ENCODE data around the gene ITSN1.

Gene ITSN1

DNA sequence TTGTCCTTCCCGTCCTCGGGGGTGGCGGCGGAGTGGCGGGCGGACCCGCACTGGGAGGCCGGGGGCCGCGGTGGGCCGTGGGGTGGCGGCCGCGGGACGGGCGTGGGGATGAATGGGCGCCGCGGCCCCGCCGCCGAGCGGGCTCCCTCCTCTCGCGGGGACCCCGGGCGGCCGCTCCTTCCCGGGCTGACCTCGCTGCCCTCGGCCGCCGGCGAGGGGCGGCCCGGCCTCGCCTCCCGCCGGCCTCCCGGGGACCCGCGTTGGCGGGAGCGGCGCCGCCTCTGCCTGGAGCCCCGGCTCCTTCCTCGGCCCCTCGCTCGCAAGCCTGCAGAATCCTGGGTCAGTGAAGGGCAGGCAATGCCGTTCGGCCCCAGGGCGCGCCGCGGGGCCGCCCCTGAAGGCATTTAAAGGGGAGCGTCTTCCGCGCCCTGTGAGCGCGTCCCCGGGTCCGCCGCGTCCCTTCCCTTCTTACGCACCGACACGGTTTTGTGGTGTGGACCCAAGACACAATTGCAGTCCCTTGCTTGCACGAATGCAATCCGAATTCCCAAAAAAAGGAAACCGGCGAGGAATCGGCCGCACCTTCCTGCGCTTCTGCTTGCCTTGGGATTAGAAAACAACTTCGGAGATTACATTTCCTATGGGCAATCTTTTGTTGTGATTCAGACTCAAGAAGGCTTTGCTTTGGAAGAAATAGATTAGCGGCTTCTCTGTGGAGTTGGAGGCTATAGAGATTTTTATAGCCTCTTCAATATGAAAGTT, 776 bp downstream of the ITSN1 start:
- H3K4me3 ChIP-seq (ENCODE audit: low read depth in 1 of 2, low read length in 1 of 2) = peak overlapping the region; percentile 79 to 96
- TF ChIP-seq, protein P1, sequence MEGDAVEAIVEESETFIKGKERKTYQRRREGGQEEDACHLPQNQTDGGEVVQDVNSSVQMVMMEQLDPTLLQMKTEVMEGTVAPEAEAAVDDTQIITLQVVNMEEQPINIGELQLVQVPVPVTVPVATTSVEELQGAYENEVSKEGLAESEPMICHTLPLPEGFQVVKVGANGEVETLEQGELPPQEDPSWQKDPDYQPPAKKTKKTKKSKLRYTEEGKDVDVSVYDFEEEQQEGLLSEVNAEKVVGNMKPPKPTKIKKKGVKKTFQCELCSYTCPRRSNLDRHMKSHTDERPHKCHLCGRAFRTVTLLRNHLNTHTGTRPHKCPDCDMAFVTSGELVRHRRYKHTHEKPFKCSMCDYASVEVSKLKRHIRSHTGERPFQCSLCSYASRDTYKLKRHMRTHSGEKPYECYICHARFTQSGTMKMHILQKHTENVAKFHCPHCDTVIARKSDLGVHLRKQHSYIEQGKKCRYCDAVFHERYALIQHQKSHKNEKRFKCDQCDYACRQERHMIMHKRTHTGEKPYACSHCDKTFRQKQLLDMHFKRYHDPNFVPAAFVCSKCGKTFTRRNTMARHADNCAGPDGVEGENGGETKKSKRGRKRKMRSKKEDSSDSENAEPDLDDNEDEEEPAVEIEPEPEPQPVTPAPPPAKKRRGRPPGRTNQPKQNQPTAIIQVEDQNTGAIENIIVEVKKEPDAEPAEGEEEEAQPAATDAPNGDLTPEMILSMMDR (IDR thresholded peaks at IDR 0.05) = no peak
- H3K27me3 ChIP-seq = peaks cover 19% of the 10 kb centered on the region
- H3K4me1 ChIP-seq (ENCODE audit: control insufficient read depth in 1 of 2, insufficient read depth in 1 of 2, low read depth in 1 of 2, low read length in 1 of 2) = peaks cover 28 to 32% of the 10 kb centered on the region in 2 experiments
- H3K27ac ChIP-seq = no peak overlapping the region
- H3K9me3 ChIP-seq = no peaks in the 10 kb centered on the region
- H3K36me3 ChIP-seq = peaks cover 4% of the 10 kb centered on the region

DNA sequence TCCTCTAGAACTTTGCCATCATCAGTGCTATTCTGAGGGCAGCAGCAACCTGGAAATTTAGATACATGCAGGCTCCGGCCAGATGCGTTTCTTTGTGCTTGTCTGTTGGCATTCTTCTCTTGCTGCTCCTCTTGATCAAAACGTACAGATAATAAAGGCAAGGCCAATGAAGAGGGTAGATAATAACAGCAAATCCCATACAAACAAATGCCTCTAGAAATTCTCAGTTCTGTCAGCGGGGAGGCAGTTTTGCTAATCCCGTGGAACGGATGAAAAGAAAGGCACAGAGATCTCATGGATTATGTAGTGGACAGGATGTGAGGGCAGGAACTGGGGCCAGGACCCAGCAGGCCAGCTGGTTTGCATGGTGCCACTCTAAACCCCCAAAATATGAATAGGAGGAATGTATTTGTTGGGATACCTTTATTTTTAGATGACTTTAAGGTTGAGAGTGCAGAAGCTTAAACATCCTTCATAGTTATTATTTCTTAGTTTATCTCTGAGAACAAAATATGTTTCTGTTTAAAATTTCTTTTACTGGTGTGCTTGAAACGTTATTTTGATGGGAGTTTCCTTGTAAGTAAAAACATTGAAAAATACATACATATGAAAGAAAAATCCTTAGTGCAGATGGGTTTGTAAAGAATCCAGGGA, 1.5 kb downstream of the ITSN1 start:
- H3K4me1 ChIP-seq (ENCODE audit: control insufficient read depth in 1 of 2, insufficient read depth in 1 of 2, low read depth in 1 of 2, low read length in 1 of 2) = peaks cover 28 to 32% of the 10 kb centered on the region in 2 experiments
- no peaks in the 10 kb centered on the region for H3K36me3 ChIP-seq
- H3K4me3 ChIP-seq (ENCODE audit: low read depth in 1 of 2, low read length in 1 of 2) = peak overlapping the region; percentile 79 to 96
- H3K27ac ChIP-seq = no peak overlapping the region
- TF ChIP-seq, protein P1 (IDR thresholded peaks at IDR 0.05) = no peak
- peaks cover 19% of the 10 kb centered on the region for H3K27me3 ChIP-seq
- no peaks in the 10 kb centered on the region for H3K9me3 ChIP-seq

DNA sequence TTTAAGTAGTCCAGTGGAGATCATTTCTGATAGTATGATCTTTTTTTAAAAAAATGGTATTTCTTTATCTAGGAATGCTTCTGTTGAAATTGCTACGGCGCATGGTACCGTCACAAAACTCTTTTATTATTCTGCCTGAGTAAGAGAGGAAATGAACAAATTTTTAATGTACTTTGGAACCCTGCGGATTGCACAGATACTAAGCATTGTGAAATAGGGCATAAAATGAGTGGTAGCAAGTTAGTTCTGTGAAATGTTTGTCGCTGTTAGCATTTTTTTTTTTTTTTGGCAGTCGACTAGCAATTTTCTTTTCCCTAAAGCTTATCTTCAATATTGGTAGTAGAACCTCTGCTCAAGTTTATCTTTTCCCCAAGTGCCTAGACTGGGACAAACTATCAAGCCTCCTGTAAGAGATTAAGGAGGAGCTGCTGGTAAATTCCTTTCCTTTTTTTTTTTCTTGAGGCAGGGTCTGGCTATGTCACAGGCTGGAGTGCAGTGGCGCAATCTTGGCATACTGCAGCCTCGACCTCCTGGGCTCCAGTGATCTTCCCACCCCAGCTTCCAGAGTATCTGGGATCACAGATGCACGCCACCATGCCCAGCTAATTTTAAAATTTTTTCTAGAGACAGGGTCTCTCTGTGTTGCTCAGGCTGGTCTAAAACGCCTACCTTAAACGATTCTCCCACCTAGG, 2.2 kb downstream of the ITSN1 start:
- Histone ChIP-seq H3K9me3 (no peaks in the 10 kb centered on the region), H3K4me3 (ENCODE audit: low read depth in 1 of 2, low read length in 1 of 2) (no peak overlapping the region), H3K27ac (no peak overlapping the region), H3K27me3 (peaks cover 19% of the 10 kb centered on the region), H3K4me1 (ENCODE audit: control insufficient read depth in 1 of 2, insufficient read depth in 1 of 2, low read depth in 1 of 2, low read length in 1 of 2) (peaks cover 28 to 32% of the 10 kb centered on the region in 2 experiments), H3K36me3 (no peaks in the 10 kb centered on the region)
- TF ChIP-seq, protein P1 (IDR thresholded peaks at IDR 0.05) = no peak

DNA sequence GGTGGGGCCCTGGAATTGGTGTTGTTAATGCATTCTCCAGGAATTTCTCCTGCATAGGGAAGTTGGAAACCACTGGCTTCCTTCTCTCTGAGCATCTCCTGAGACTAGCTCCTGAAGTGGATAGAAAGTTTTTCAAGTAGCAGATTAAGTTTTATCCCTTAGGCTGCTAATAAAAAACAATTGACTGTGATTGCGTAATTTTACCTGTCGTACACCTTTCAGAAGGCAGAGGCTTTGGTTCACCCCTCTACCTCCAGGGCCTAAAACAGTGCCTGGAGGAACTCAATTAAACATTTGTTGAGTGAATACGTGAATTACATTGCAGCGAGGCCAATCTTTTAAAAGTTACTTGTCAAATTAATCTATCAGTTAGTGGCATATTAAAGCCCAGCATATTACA, 3.4 kb downstream of the ITSN1 start:
- H3K4me1 ChIP-seq (ENCODE audit: control insufficient read depth in 1 of 2, insufficient read depth in 1 of 2, low read depth in 1 of 2, low read length in 1 of 2) = peaks cover 23 to 27% of the 10 kb centered on the region in 2 experiments
- no peak overlapping the region for H3K4me3 ChIP-seq (ENCODE audit: low read depth in 1 of 2, low read length in 1 of 2)
- H3K36me3 ChIP-seq = no peaks in the 10 kb centered on the region
- H3K27me3 ChIP-seq = peaks cover 19% of the 10 kb centered on the region
- TF ChIP-seq, protein P1 (IDR thresholded peaks at IDR 0.05) = no peak
- H3K9me3 ChIP-seq = no peaks in the 10 kb centered on the region
- no peak overlapping the region for H3K27ac ChIP-seq

DNA sequence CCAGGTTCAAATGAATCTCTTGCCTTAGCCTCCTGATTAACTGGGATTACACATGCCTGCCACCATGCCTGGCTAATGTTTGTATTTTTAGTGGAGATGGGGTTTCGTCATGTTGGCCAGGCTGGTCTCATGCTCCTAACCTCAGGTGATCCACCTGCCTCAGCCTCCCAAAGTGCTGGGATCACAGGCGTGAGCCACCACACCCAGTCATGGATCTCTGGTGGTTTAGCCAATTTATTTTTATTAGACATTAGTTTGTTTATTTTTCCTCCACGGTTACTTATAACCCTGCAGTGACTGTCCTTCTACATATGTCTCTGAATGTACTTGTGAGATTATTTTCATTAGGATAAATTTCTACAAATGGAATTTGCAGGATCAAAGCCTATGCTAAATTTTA, 5.3 kb downstream of the ITSN1 start:
- H3K27ac ChIP-seq = no peak overlapping the region
- TF ChIP-seq, protein P1 (IDR thresholded peaks at IDR 0.05) = no peak

More for the DNA sequence above, 5.3 kb downstream of the ITSN1 start:
- Histone ChIP-seq H3K4me1 (ENCODE audit: control insufficient read depth in 1 of 2, insufficient read depth in 1 of 2, low read depth in 1 of 2, low read length in 1 of 2) (peaks cover 15 to 18% of the 10 kb centered on the region in 2 experiments), H3K4me3 (ENCODE audit: low read depth in 1 of 2, low read length in 1 of 2) (no peak overlapping the region), H3K27me3 (peaks cover 19% of the 10 kb centered on the region), H3K36me3 (no peaks in the 10 kb centered on the region), H3K9me3 (no peaks in the 10 kb centered on the region)
